DMS153 treated with DMSO at 0.1 percent for 48 hours (cell line): ENCODE results near the gene ZNF407.
"Not testable (repeated sequence)": the region's sequence is repeated elsewhere in the genome, so short reads cannot be mapped to it uniquely, and the experiment has no call there.

Experiments
- DNase-seq: peaks from one replicate; lab custom pipeline; 2025; ENCODE audit not compliant: unreplicated experiment; lab: John Stamatoyannopoulos, UW

ZNF407 gene

GRCh38 chr18:74597662-74598349, at the start of gene ZNF407:
ZNF407 (plus strand) TSS chr18:74597870; CDS start chr18:74631020, 33,150 bp downstream.
- peak; percentile 61 for DNase-seq

GRCh38 chr18:74549591-74550104, 48.0 kb upstream of the ZNF407 start:
- no peak for DNase-seq

- no peak for DNase-seq
Observed at GRCh38 chr18:74550886-74551285, 46.8 kb upstream of the ZNF407 start.

GRCh38 chr18:74551452-74551851, 46.2 kb upstream of the ZNF407 start:
- no peak for DNase-seq

GRCh38 chr18:74551936-74552555, 45.6 kb upstream of the ZNF407 start:
- peak; percentile 52 for DNase-seq

GRCh38 chr18:74556126-74556525, 41.5 kb upstream of the ZNF407 start:
- DNase-seq: no peak

- no peak for DNase-seq
Observed at GRCh38 chr18:74558096-74558495, 39.6 kb upstream of the ZNF407 start.

- no peak for DNase-seq
Observed at GRCh38 chr18:74562131-74562730, 35.4 kb upstream of the ZNF407 start.

GRCh38 chr18:74562775-74563174, 34.9 kb upstream of the ZNF407 start:
- no peak for DNase-seq

GRCh38 chr18:74563999-74564398, 33.7 kb upstream of the ZNF407 start:
- no peak for DNase-seq

GRCh38 chr18:74565164-74565563, 32.5 kb upstream of the ZNF407 start:
- DNase-seq: not testable (repeated sequence)

GRCh38 chr18:74565993-74566392, 31.7 kb upstream of the ZNF407 start:
- DNase-seq: not testable (repeated sequence)

GRCh38 chr18:74567822-74568221, 29.8 kb upstream of the ZNF407 start:
- no peak for DNase-seq

GRCh38 chr18:74569401-74569800, 28.3 kb upstream of the ZNF407 start:
- no peak for DNase-seq

- no peak for DNase-seq
Observed at GRCh38 chr18:74570266-74570665, 27.4 kb upstream of the ZNF407 start.

GRCh38 chr18:74571895-74572680, 25.6 kb upstream of the ZNF407 start:
- DNase-seq: no peak

- no peak for DNase-seq
Observed at GRCh38 chr18:74573053-74573452, 24.6 kb upstream of the ZNF407 start.

- no peak for DNase-seq
Observed at GRCh38 chr18:74574916-74575315, 22.8 kb upstream of the ZNF407 start.

GRCh38 chr18:74577019-74577418, 20.7 kb upstream of the ZNF407 start:
- DNase-seq: no peak

GRCh38 chr18:74579496-74580065, 18.1 kb upstream of the ZNF407 start:
- no peak for DNase-seq

GRCh38 chr18:74582642-74583041, 15.0 kb upstream of the ZNF407 start:
- DNase-seq: no peak
